DOHH2 (cell line): Measurements from ENCODE around the gene ARHGAP6.
"Not testable (repeated sequence)": the region's sequence is repeated elsewhere in the genome, so short reads cannot be mapped to it uniquely, and the experiment has no call there.

Source experiments
- H3F3A ChIP-seq: fragments of 200-600 bp; sonication (generic), shearing (Covaris generic); 2 replicates; pipeline ENCODE4 v1.6.0; 2016; ENCODE audit warnings: antibody characterized with exemption, mild to moderate bottlenecking; ENCODE audit not compliant: control insufficient read depth, insufficient read depth
- H3K27ac ChIP-seq: fragments of 200-600 bp; sonication (generic); 2 replicates; pipeline ENCODE4 v1.5.1; 2014; ENCODE audit warnings: low read depth, mild to moderate bottlenecking, low read length, moderate library complexity
- H3K27me3 ChIP-seq: fragments of 200-600 bp; sonication (generic); 2 replicates; pipeline ENCODE4 v1.6.1; 2014; ENCODE audit warnings: mild to moderate bottlenecking, low read length, mixed read lengths; ENCODE audit not compliant: control insufficient read depth
- H3K36me3 ChIP-seq: fragments of 200-600 bp; sonication (generic); 2 replicates; pipeline ENCODE4 v1.6.1; 2014; ENCODE audit warnings: mild to moderate bottlenecking, low read length, moderate library complexity, mixed read lengths; ENCODE audit not compliant: control insufficient read depth
- H3K4me1 ChIP-seq: fragments of 200-600 bp; sonication (generic); 2 replicates; pipeline ENCODE4 v1.6.1; 2014; ENCODE audit warnings: mild to moderate bottlenecking, low read length, mixed read lengths; ENCODE audit not compliant: control insufficient read depth
- H3K4me2 ChIP-seq: fragments of 200-600 bp; sonication (generic); 2 replicates; pipeline ENCODE4 v1.6.0; 2014; ENCODE audit warnings: mild to moderate bottlenecking, low read length, moderate library complexity
- H3K4me3 ChIP-seq: fragments of 200-600 bp; sonication (generic); 2 replicates; pipeline ENCODE4 v1.5.1; 2014; ENCODE audit warnings: mild to moderate bottlenecking, low read length, mixed read lengths
- H3K79me2 ChIP-seq: fragments of 200-600 bp; sonication (generic); 2 replicates; pipeline ENCODE4 v1.6.1; 2014; ENCODE audit warnings: mild to moderate bottlenecking, low read length, mixed read lengths; ENCODE audit not compliant: control insufficient read depth
- H3K9me2 ChIP-seq: fragments of 200-600 bp; sonication (generic); replicated peaks from 2 replicates; pipeline ENCODE4 v1.6.1; 2014; ENCODE audit warnings: mild to moderate bottlenecking, low read length, mixed read lengths; ENCODE audit not compliant: control insufficient read depth
- H3K9me3 ChIP-seq: fragments of 200-600 bp; sonication (generic); 2 replicates; pipeline ENCODE4 v1.6.1; 2014; ENCODE audit warnings: antibody characterized with exemption, low read length, mixed read lengths; ENCODE audit not compliant: control insufficient read depth, insufficient read depth
- H4K20me1 ChIP-seq: fragments of 200-600 bp; sonication (generic); 2 replicates; pipeline ENCODE4 v1.6.0; 2014; ENCODE audit warnings: low read depth, mild to moderate bottlenecking, antibody characterized with exemption, low read length, moderate library complexity; ENCODE audit not compliant: control insufficient read depth, insufficient read depth
- EZH2phosphoT487 ChIP-seq: fragments of 200-600 bp; sonication (generic); IDR thresholded peaks from 2 replicates; pipeline ENCODE4 v1.6.1; 2017; ENCODE audit warnings: borderline replicate concordance, mild to moderate bottlenecking, antibody characterized with exemption, low read length, moderate library complexity, mixed read lengths
- TF ChIP-seq, protein P1 (sequence below): fragments of 200-600 bp; sonication (generic); IDR thresholded peaks from one replicate; pipeline ENCODE4 v1.5.1; 2014; ENCODE audit warnings: antibody characterized with exemption, mild to moderate bottlenecking, low read depth, low read length; ENCODE audit not compliant: poor library complexity, severe bottlenecking

The ARHGAP6 gene

GRCh38 chrX:11129534-11130105, 536.1 kb downstream of the ARHGAP6 start:
- H3K4me3 ChIP-seq: no peak overlapping the region
- H3K27me3 ChIP-seq: no peaks in the 10 kb centered on the region

GRCh38 chrX:11125060-11125459, 540.7 kb downstream of the ARHGAP6 start:
- Histone ChIP-seq H3K9me3 (no peaks in the 10 kb centered on the region), H3K4me3 (no peak overlapping the region), H3K9me2 (no peaks in the 10 kb centered on the region), H3K4me2 (no peak overlapping the region), H3F3A (no peaks in the 10 kb centered on the region), H3K79me2 (no peaks in the 10 kb centered on the region), H3K36me3 (peaks cover 20% of the 10 kb centered on the region), H3K27me3 (no peaks in the 10 kb centered on the region), H4K20me1 (no peaks in the 10 kb centered on the region), H3K4me1 (no peaks in the 10 kb centered on the region), H3K27ac (no peak overlapping the region)
- no peak for TF ChIP-seq EZH2phosphoT487
- TF ChIP-seq, protein P1, sequence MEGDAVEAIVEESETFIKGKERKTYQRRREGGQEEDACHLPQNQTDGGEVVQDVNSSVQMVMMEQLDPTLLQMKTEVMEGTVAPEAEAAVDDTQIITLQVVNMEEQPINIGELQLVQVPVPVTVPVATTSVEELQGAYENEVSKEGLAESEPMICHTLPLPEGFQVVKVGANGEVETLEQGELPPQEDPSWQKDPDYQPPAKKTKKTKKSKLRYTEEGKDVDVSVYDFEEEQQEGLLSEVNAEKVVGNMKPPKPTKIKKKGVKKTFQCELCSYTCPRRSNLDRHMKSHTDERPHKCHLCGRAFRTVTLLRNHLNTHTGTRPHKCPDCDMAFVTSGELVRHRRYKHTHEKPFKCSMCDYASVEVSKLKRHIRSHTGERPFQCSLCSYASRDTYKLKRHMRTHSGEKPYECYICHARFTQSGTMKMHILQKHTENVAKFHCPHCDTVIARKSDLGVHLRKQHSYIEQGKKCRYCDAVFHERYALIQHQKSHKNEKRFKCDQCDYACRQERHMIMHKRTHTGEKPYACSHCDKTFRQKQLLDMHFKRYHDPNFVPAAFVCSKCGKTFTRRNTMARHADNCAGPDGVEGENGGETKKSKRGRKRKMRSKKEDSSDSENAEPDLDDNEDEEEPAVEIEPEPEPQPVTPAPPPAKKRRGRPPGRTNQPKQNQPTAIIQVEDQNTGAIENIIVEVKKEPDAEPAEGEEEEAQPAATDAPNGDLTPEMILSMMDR: no peak

More at GRCh38 chrX:11129534-11130105, 536.1 kb downstream of the ARHGAP6 start:
- Histone ChIP-seq H3K9me3 (no peaks in the 10 kb centered on the region), H3K36me3 (no peaks in the 10 kb centered on the region), H3K79me2 (no peaks in the 10 kb centered on the region), H3K4me2 (no peak overlapping the region), H3F3A (no peaks in the 10 kb centered on the region), H3K27ac (no peak overlapping the region), H3K4me1 (no peaks in the 10 kb centered on the region), H4K20me1 (no peaks in the 10 kb centered on the region), H3K9me2 (no peaks in the 10 kb centered on the region)
- no peak for TF ChIP-seq EZH2phosphoT487
- TF ChIP-seq, protein P1: no peak

- H4K20me1 ChIP-seq: no peaks in the 10 kb centered on the region
- H3K27ac ChIP-seq: no peak overlapping the region
- H3K9me2 ChIP-seq: no peaks in the 10 kb centered on the region
- no peaks in the 10 kb centered on the region for H3K4me1 ChIP-seq
- no peak overlapping the region for H3K4me2 ChIP-seq
- peaks cover 27% of the 10 kb centered on the region for H3K36me3 ChIP-seq
- no peaks in the 10 kb centered on the region for H3F3A ChIP-seq
- no peak overlapping the region for H3K4me3 ChIP-seq
- no peaks in the 10 kb centered on the region for H3K9me3 ChIP-seq
- no peaks in the 10 kb centered on the region for H3K27me3 ChIP-seq
- TF ChIP-seq EZH2phosphoT487: no peak
- TF ChIP-seq, protein P1: no peak
- H3K79me2 ChIP-seq: no peaks in the 10 kb centered on the region
These were observed 541.6 kb downstream of the ARHGAP6 start for GRCh38 chrX:11124112-11124511.

GRCh38 chrX:11123087-11123486, 542.6 kb downstream of the ARHGAP6 start:
- not testable (repeated sequence) for H3F3A ChIP-seq, H3K4me1 ChIP-seq, H3K27me3 ChIP-seq, H3K4me2 ChIP-seq, H4K20me1 ChIP-seq, H3K4me3 ChIP-seq, H3K79me2 ChIP-seq, H3K27ac ChIP-seq, H3K9me2 ChIP-seq, H3K9me3 ChIP-seq
- H3K36me3 ChIP-seq: peaks cover 36% of the 10 kb centered on the region
